Mesothelial cell of epicardium (in vitro differentiated cells): ENCODE data around the gene TRIM41. TPM values are rescaled to one million over a fixed set of nuclear protein-coding genes. Genes with fewer than 3 reads are reported as not detected.
A peak's percentile ranks its signal among the peaks of the same experiment; 100 is the strongest.

Experiments used
- DNase-seq, 2 experiments: peaks; one replicate each; pipeline ENCODE4 v3.0.0; 2021; ENCODE audit warnings: low spot score in 2 of 2; ENCODE audit not compliant: unreplicated experiment in 2 of 2
- H3K27ac Mint-ChIP-seq: 2 replicates; pipeline ENCODE4 v1.8.0; 2021; ENCODE audit warnings: mixed read lengths
- H3K27me3 Mint-ChIP-seq: 2 replicates; pipeline ENCODE4 v1.8.0; 2021; ENCODE audit warnings: low read depth, mixed read lengths
- H3K36me3 Mint-ChIP-seq: 2 replicates; pipeline ENCODE4 v1.8.0; 2021; ENCODE audit warnings: mixed read lengths
- H3K4me1 Mint-ChIP-seq: 2 replicates; pipeline ENCODE4 v1.8.0; 2021; ENCODE audit warnings: mixed read lengths
- H3K4me3 Mint-ChIP-seq: 2 replicates; pipeline ENCODE4 v1.8.0; 2021; ENCODE audit warnings: mild to moderate bottlenecking, moderate library complexity, mixed read lengths
- H3K9me3 Mint-ChIP-seq: 2 replicates; pipeline ENCODE4 v1.8.0; 2021; ENCODE audit warnings: mixed read lengths
- total RNA-seq: library from RNA; stranded (reverse); gene quantifications from 3 replicates; pipeline ENCODE4 v1.2.1, GENCODE V29; 2021
- TF ChIP-seq, protein P1 (sequence below): fragments of 200-600 bp; sonication (generic); IDR thresholded peaks from one replicate; pipeline ENCODE4 v1.5.0; 2021; ENCODE audit warnings: antibody characterized with exemption; ENCODE audit not compliant: unreplicated experiment

The TRIM41 gene
- total RNA-seq, 1 donor from 2014 or later = 27.9 TPM

GRCh38 chr5:181219262-181220177 lies 3.6 kb upstream of the TRIM41 start:
- Mint-ChIP-seq H3K36me3 (no peaks in the 10 kb centered on the region), H3K27ac (no peak overlapping the region), H3K4me3 (peak overlapping the region; percentile 46)

DNA sequence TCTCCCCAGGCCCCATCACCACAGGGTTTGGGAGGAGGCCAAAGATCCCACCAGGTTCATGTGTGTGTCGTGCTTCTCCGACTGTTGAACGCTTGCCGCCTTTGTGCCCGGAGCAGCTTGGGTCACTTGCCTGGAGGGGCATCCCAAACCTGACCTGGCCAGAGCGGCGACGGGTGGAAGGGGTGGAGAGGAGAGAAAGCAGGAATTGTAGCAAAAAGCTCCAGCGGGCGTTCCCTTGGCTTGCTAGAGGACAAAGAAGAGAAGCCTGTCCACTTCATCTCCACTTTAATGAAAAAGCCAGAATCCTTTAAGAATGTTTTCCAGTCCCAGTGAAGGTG lies 2.9 kb upstream of the TRIM41 start:
- peak overlapping the region; percentile 16 for H3K4me3 Mint-ChIP-seq
- no peaks in the 10 kb centered on the region for H3K36me3 Mint-ChIP-seq
- no peak for DNase-seq
- no peaks in the 10 kb centered on the region for H3K9me3 Mint-ChIP-seq
- H3K27me3 Mint-ChIP-seq = peaks cover 4% of the 10 kb centered on the region
- TF ChIP-seq, protein P1, sequence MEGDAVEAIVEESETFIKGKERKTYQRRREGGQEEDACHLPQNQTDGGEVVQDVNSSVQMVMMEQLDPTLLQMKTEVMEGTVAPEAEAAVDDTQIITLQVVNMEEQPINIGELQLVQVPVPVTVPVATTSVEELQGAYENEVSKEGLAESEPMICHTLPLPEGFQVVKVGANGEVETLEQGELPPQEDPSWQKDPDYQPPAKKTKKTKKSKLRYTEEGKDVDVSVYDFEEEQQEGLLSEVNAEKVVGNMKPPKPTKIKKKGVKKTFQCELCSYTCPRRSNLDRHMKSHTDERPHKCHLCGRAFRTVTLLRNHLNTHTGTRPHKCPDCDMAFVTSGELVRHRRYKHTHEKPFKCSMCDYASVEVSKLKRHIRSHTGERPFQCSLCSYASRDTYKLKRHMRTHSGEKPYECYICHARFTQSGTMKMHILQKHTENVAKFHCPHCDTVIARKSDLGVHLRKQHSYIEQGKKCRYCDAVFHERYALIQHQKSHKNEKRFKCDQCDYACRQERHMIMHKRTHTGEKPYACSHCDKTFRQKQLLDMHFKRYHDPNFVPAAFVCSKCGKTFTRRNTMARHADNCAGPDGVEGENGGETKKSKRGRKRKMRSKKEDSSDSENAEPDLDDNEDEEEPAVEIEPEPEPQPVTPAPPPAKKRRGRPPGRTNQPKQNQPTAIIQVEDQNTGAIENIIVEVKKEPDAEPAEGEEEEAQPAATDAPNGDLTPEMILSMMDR = no peak
- H3K27ac Mint-ChIP-seq = no peak overlapping the region
- H3K4me1 Mint-ChIP-seq = peaks cover 32% of the 10 kb centered on the region

More at GRCh38 chr5:181219262-181220177, 3.6 kb upstream of the TRIM41 start:
- no peak for DNase-seq
- Mint-ChIP-seq H3K9me3 (no peaks in the 10 kb centered on the region), H3K27me3 (peaks cover 8% of the 10 kb centered on the region), H3K4me1 (peaks cover 28% of the 10 kb centered on the region)
- TF ChIP-seq, protein P1 = no peak

DNA sequence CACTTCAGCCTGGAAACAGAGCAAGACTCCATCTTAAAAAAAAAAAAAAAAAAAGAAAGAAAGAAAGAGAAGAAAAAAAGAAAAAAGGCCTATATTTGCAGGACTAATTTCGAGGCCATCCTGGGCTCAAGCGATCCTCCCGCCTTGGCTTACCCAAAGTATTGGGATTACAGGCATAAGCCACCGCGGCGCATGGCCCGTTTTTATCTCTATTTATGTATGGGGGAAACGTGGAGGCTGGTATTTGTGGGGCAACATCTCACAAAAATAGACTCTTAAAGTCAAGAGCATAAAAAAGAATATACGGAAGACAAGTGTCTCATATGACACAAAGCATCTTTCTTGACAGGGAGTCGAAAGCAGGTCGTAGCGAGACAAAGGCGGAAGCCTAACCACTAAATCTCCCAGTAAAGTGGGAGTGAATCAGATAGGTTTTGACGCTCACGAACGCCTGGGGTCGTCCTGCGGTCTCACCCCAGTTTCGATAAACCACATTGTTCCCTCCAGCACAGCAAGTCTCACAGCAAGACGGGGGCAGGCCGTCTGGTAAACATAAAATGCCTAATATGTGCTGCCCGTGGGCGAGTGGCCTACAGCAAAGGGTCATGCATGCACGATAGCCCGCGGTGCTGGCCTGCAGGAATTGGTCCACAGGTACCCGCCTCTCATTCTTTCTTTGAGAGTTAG lies 1.8 kb upstream of the TRIM41 start:
- no peak for DNase-seq
- Mint-ChIP-seq H3K36me3 (peaks cover 1% of the 10 kb centered on the region), H3K27me3 (peaks cover 4% of the 10 kb centered on the region), H3K4me3 (peak overlapping the region; percentile 97), H3K27ac (peak overlapping the region; percentile 99), H3K9me3 (no peaks in the 10 kb centered on the region), H3K4me1 (peaks cover 35% of the 10 kb centered on the region)
- TF ChIP-seq, protein P1 = no peak

GRCh38 chr5:181221792-181222629 lies 1.1 kb upstream of the TRIM41 start:
- peaks cover 4% of the 10 kb centered on the region for H3K27me3 Mint-ChIP-seq
- peak; percentile 85 to 99 for DNase-seq
- peaks cover 31% of the 10 kb centered on the region for H3K4me1 Mint-ChIP-seq
- H3K27ac Mint-ChIP-seq = peak overlapping the region; percentile 99
- TF ChIP-seq, protein P1 = no peak
- no peaks in the 10 kb centered on the region for H3K9me3 Mint-ChIP-seq
- H3K4me3 Mint-ChIP-seq = peak overlapping the region; percentile 97
- peaks cover 1% of the 10 kb centered on the region for H3K36me3 Mint-ChIP-seq

DNA sequence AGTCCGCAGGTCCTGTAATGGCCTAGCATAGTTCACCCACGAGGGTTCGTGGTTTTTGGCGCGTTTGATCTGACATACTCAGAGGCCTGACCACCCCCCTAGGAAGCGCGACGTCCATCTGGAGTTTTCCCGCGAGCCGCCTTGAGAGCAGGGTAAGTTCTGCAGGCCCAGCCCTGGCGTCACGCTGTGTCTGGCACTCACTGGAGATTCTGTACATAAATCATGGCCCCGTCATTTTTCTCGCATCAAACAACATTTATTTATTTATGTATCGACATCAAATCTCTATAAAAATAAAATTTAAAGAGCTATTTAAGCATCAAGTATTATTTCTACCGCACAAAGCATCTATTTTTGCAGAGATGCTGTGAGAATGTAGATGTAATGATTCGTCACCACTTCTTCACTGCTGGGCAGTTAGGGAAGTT lies 437 bp upstream of the TRIM41 start:
- DNase-seq = no peak
- TF ChIP-seq, protein P1 = no peak
- Mint-ChIP-seq H3K9me3 (no peaks in the 10 kb centered on the region), H3K27ac (peak overlapping the region; percentile 99), H3K4me3 (peak overlapping the region; percentile 97), H3K27me3 (peaks cover 4% of the 10 kb centered on the region), H3K4me1 (peaks cover 27% of the 10 kb centered on the region), H3K36me3 (peaks cover 1% of the 10 kb centered on the region)
